Muscle layer of duodenum (tissue), 2 donors: Measurements from ENCODE around the gene EXOSC5.
A peak's percentile ranks its signal among the peaks of the same experiment; 100 is the strongest.
"Not testable (repeated sequence)": the region's sequence is repeated elsewhere in the genome, so short reads cannot be mapped to it uniquely, and the experiment has no call there.

ENCODE experiments used
- H3K27ac ChIP-seq: one replicate; pipeline ENCODE4 v1.7.0; 2013; ENCODE audit warnings: mild to moderate bottlenecking, low read length
- H3K27me3 ChIP-seq: one replicate; pipeline ENCODE4 v1.7.0; 2013; ENCODE audit warnings: low read depth, mild to moderate bottlenecking, control low read depth, low read length
- H3K36me3 ChIP-seq, 2 donors: one replicate each; pipeline ENCODE4 v1.7.0; 2013; ENCODE audit warnings: low read length in 2 of 2, control low read depth in 1 of 2, mild to moderate bottlenecking in 1 of 2; ENCODE audit not compliant: insufficient read depth in 2 of 2, control insufficient read depth in 1 of 2
- H3K4me1 ChIP-seq, 2 donors: one replicate each; pipeline ENCODE4 v1.7.0; 2013; ENCODE audit warnings: low read length in 2 of 2, mild to moderate bottlenecking in 2 of 2, control low read depth in 1 of 2, moderate library complexity in 1 of 2; ENCODE audit not compliant: insufficient read depth in 2 of 2, control insufficient read depth in 1 of 2
- H3K4me3 ChIP-seq, 2 donors: one replicate each; pipeline ENCODE4 v1.7.0; 2013; ENCODE audit warnings: low read length in 2 of 2, low read depth in 1 of 2, mild to moderate bottlenecking in 1 of 2
- H3K9me3 ChIP-seq, 2 donors: one replicate each; pipeline ENCODE4 v1.7.0; 2013; ENCODE audit warnings: low read length in 2 of 2, control low read depth in 1 of 2, mild to moderate bottlenecking in 1 of 2; ENCODE audit not compliant: control insufficient read depth in 1 of 2
- donor health status: healthy.

The EXOSC5 gene

GRCh38 chr19:41377977-41378709, 19.0 kb downstream of the EXOSC5 start:
- no peaks in the 10 kb centered on the region for H3K9me3 ChIP-seq
- no peak overlapping the region for H3K27ac ChIP-seq

GRCh38 chr19:41376998-41377365, 20.2 kb downstream of the EXOSC5 start:
- Histone ChIP-seq H3K9me3 (no peaks in the 10 kb centered on the region), H3K27ac (no peak overlapping the region), H3K4me1 (peaks cover 0 to 33% of the 10 kb centered on the region in 2 donors), H3K36me3 (no peaks in the 10 kb centered on the region), H3K27me3 (no peaks in the 10 kb centered on the region), H3K4me3 (peak overlapping the region; percentile 58 to 79)

More at GRCh38 chr19:41377977-41378709, 19.0 kb downstream of the EXOSC5 start:
- Histone ChIP-seq H3K4me3 (no peak overlapping the region), H3K36me3 (peaks cover 0 to 4% of the 10 kb centered on the region in 2 donors), H3K27me3 (no peaks in the 10 kb centered on the region), H3K4me1 (peaks cover 0 to 33% of the 10 kb centered on the region in 2 donors)

GRCh38 chr19:41376241-41376997, 20.7 kb downstream of the EXOSC5 start, which contains the start of gene TMEM91:
Gene TMEM91, plus strand, starts transcription at chr19:41376533. Its CDS starts 1,777 bp downstream, at chr19:41378310.
- Histone ChIP-seq H3K9me3 (no peaks in the 10 kb centered on the region), H3K36me3 (no peaks in the 10 kb centered on the region), H3K27me3 (no peaks in the 10 kb centered on the region), H3K4me3 (peak within 1 kb of the TSS; percentile 58 to 79), H3K27ac (peak within 1 kb of the TSS; percentile 29), H3K4me1 (peaks cover 0 to 33% of the 10 kb centered on the region in 2 donors)

GRCh38 chr19:41373993-41374392, 23.2 kb downstream of the EXOSC5 start:
- Histone ChIP-seq H3K27me3 (no peaks in the 10 kb centered on the region), H3K4me3 (no peak overlapping the region), H3K4me1 (peaks cover 0 to 33% of the 10 kb centered on the region in 2 donors), H3K27ac (no peak overlapping the region), H3K9me3 (no peaks in the 10 kb centered on the region), H3K36me3 (no peaks in the 10 kb centered on the region)

GRCh38 chr19:41372501-41372900, 24.7 kb downstream of the EXOSC5 start:
- no peaks in the 10 kb centered on the region for H3K27me3 ChIP-seq
- H3K4me1 ChIP-seq: peaks cover 0 to 28% of the 10 kb centered on the region in 2 donors
- H3K36me3 ChIP-seq: no peaks in the 10 kb centered on the region

GRCh38 chr19:41371541-41371940, 25.6 kb downstream of the EXOSC5 start:
- Histone ChIP-seq H3K36me3 (no peaks in the 10 kb centered on the region), H3K4me1 (peaks cover 0 to 23% of the 10 kb centered on the region in 2 donors), H3K4me3 (no peak overlapping the region), H3K27me3 (no peaks in the 10 kb centered on the region), H3K27ac (no peak overlapping the region), H3K9me3 (no peaks in the 10 kb centered on the region)

More at GRCh38 chr19:41372501-41372900, 24.7 kb downstream of the EXOSC5 start:
- H3K27ac ChIP-seq: no peak overlapping the region
- H3K9me3 ChIP-seq: no peaks in the 10 kb centered on the region
- H3K4me3 ChIP-seq: no peak overlapping the region

- not testable (repeated sequence) for H3K27ac ChIP-seq, H3K9me3 ChIP-seq, H3K4me3 ChIP-seq, H3K36me3 ChIP-seq, H3K27me3 ChIP-seq
- H3K4me1 ChIP-seq: peaks cover 0 to 23% of the 10 kb centered on the region in 2 donors
Measured at GRCh38 chr19:41371119-41371518, 26.0 kb downstream of the EXOSC5 start.

GRCh38 chr19:41369769-41370168, 27.4 kb downstream of the EXOSC5 start:
- Histone ChIP-seq H3K27ac (no peak overlapping the region), H3K36me3 (no peaks in the 10 kb centered on the region), H3K27me3 (no peaks in the 10 kb centered on the region), H3K4me1 (peaks cover 0 to 18% of the 10 kb centered on the region in 2 donors), H3K4me3 (no peak overlapping the region), H3K9me3 (no peaks in the 10 kb centered on the region)

GRCh38 chr19:41367848-41368301, 29.3 kb downstream of the EXOSC5 start:
- Histone ChIP-seq H3K9me3 (no peaks in the 10 kb centered on the region), H3K36me3 (peaks cover 0 to 4% of the 10 kb centered on the region in 2 donors), H3K4me3 (no peak overlapping the region), H3K27ac (no peak overlapping the region), H3K4me1 (peaks cover 0 to 16% of the 10 kb centered on the region in 2 donors), H3K27me3 (no peaks in the 10 kb centered on the region)

- Histone ChIP-seq H3K9me3 (no peaks in the 10 kb centered on the region), H3K36me3 (peaks cover 0 to 4% of the 10 kb centered on the region in 2 donors), H3K4me1 (peaks cover 0 to 18% of the 10 kb centered on the region in 2 donors), H3K27me3 (no peaks in the 10 kb centered on the region), H3K27ac (no peak overlapping the region), H3K4me3 (no peak overlapping the region)
Measured at GRCh38 chr19:41366089-41366488, 31.1 kb downstream of the EXOSC5 start.
